HG02981 (cell line): ENCODE results near the gene ANTXRL.
"Not testable (repeated sequence)": the region's sequence is repeated elsewhere in the genome, so short reads cannot be mapped to it uniquely, and the experiment has no call there.

Source experiments
- ATAC-seq: cut with Tn5 transposase; IDR thresholded peaks from one replicate; pipeline ENCODE4 v1.9.1; 2021; ENCODE audit warnings: mild to moderate bottlenecking, moderate library complexity; ENCODE audit not compliant: unreplicated experiment

The ANTXRL gene

GRCh38 chr10:46286991-46287693, at the start of gene ANTXRL:
TSS of gene ANTXRL (plus strand) at chr10:46286997. CDS start at chr10:46287263, 266 bp downstream.
- ATAC-seq = no peak

- ATAC-seq = no peak
These were observed 48.8 kb upstream of the ANTXRL start for GRCh38 chr10:46237815-46238510.

GRCh38 chr10:46239247-46239646, 47.5 kb upstream of the ANTXRL start:
- peak; percentile 69 for ATAC-seq

GRCh38 chr10:46239993-46240683, 46.7 kb upstream of the ANTXRL start:
- ATAC-seq = no peak

- ATAC-seq = no peak
These were observed 45.9 kb upstream of the ANTXRL start for GRCh38 chr10:46240684-46241565.

GRCh38 chr10:46245381-46245900, 41.4 kb upstream of the ANTXRL start:
- ATAC-seq = no peak

- ATAC-seq = not testable (repeated sequence)
These were observed 40.2 kb upstream of the ANTXRL start for GRCh38 chr10:46246400-46247180.

- no peak for ATAC-seq
These were observed 39.7 kb upstream of the ANTXRL start for GRCh38 chr10:46247181-46247475.

GRCh38 chr10:46247808-46248569, 38.8 kb upstream of the ANTXRL start:
- no peak for ATAC-seq

GRCh38 chr10:46248651-46249146, 38.1 kb upstream of the ANTXRL start:
- ATAC-seq = no peak

- not testable (repeated sequence) for ATAC-seq
These were observed 37.0 kb upstream of the ANTXRL start for GRCh38 chr10:46249617-46250344.

- ATAC-seq = no peak
These were observed 36.3 kb upstream of the ANTXRL start for GRCh38 chr10:46250481-46250880.

- no peak for ATAC-seq
These were observed 35.6 kb upstream of the ANTXRL start for GRCh38 chr10:46250898-46251856.

- ATAC-seq = no peak
These were observed 34.6 kb upstream of the ANTXRL start for GRCh38 chr10:46251857-46252847.

- no peak for ATAC-seq
These were observed 33.5 kb upstream of the ANTXRL start for GRCh38 chr10:46253076-46254006.
